Neural cell (in vitro differentiated cells): Measurements from ENCODE around the gene POLN. TPM values are rescaled to one million over a fixed set of nuclear protein-coding genes. Genes with fewer than 3 reads are reported as not detected.

Experiments used
- H2AFZ ChIP-seq: fragments of 200-600, 300-800 bp; sonication (generic), shearing (Covaris generic); 2 replicates; pipeline ENCODE4 v1.6.0; 2014; ENCODE audit warnings: low read depth, mild to moderate bottlenecking, antibody characterized with exemption, low read length, moderate library complexity
- H3F3A ChIP-seq: fragments of 200-600 bp; shearing (Covaris generic); 2 replicates; pipeline ENCODE4 v1.6.1; 2016; ENCODE audit warnings: mild to moderate bottlenecking, moderate library complexity, mixed read lengths, antibody characterized with exemption, low read length; ENCODE audit not compliant: insufficient read depth, poor library complexity, severe bottlenecking
- H3K27ac ChIP-seq: fragments of 200-600, 300-800 bp; sonication (generic), shearing (Covaris generic); 2 replicates; pipeline ENCODE4 v1.5.1; 2014; ENCODE audit warnings: mild to moderate bottlenecking, low read length, moderate library complexity
- H3K27me3 ChIP-seq: fragments of 300-800, 200-600 bp; sonication (generic), shearing (Covaris generic); 2 replicates; pipeline ENCODE4 v1.6.0; 2014; ENCODE audit warnings: mild to moderate bottlenecking, low read depth, low read length, moderate library complexity; ENCODE audit not compliant: insufficient read depth
- H3K36me3 ChIP-seq: fragments of 300-800, 200-600 bp; sonication (generic), shearing (Covaris generic); 2 replicates; pipeline ENCODE4 v1.5.1; 2014; ENCODE audit warnings: mild to moderate bottlenecking, antibody characterized with exemption, low read length, moderate library complexity; ENCODE audit not compliant: insufficient read depth
- H3K4me2 ChIP-seq: fragments of 300-800, 200-600 bp; sonication (generic), shearing (Covaris generic); 2 replicates; pipeline ENCODE4 v1.6.0; 2014; ENCODE audit warnings: mild to moderate bottlenecking, low read length
- H3K4me3 ChIP-seq: fragments of 300-800, 200-600 bp; sonication (generic), shearing (Covaris generic); 2 replicates; pipeline ENCODE4 v1.5.1; 2014; ENCODE audit warnings: mild to moderate bottlenecking, low read length, moderate library complexity
- H3K79me2 ChIP-seq: fragments of 200-600 bp; shearing (Covaris generic); replicated peaks from 2 replicates; pipeline ENCODE4 v1.6.0; 2014; ENCODE audit warnings: mild to moderate bottlenecking, low read length, moderate library complexity; ENCODE audit not compliant: insufficient read depth
- H3K9ac ChIP-seq: fragments of 300-800, 200-600 bp; sonication (generic), shearing (Covaris generic); 2 replicates; pipeline ENCODE4 v1.6.1; 2016; ENCODE audit warnings: mild to moderate bottlenecking, low read length, mixed read lengths
- H3K9me2 ChIP-seq: fragments of 200-600 bp; shearing (Covaris generic); 2 replicates; pipeline ENCODE4 v1.6.1; 2016; ENCODE audit warnings: mild to moderate bottlenecking, low read length, mixed read lengths; ENCODE audit not compliant: insufficient read depth
- H3K9me3 ChIP-seq: fragments of 200-600, 300-800 bp; sonication (generic), shearing (Covaris generic); 2 replicates; pipeline ENCODE4 v1.6.1; 2016; ENCODE audit warnings: mild to moderate bottlenecking, mixed run types, low read length, moderate library complexity, mixed read lengths
- H4K20me1 ChIP-seq: fragments of 200-600 bp; shearing (Covaris generic); 2 replicates; pipeline ENCODE4 v1.6.1; 2016; ENCODE audit warnings: mild to moderate bottlenecking, mixed run types; ENCODE audit not compliant: insufficient read depth
- EP300 ChIP-seq: fragments of 450-650 bp; conservative IDR thresholded peaks from 2 replicates; pipeline ENCODE4 v1.6.1; 2014; ENCODE audit warnings: antibody characterized with exemption, mild to moderate bottlenecking, moderate library complexity; ENCODE audit not compliant: poor library complexity, severe bottlenecking
- EZH2 ChIP-seq: fragments of 200-600, 300-800 bp; shearing (Covaris generic), sonication (generic); IDR thresholded peaks from 2 replicates; pipeline ENCODE4 v1.6.1; 2014; ENCODE audit warnings: antibody characterized with exemption, low read length, borderline replicate concordance, mild to moderate bottlenecking; ENCODE audit not compliant: insufficient read depth, poor library complexity, severe bottlenecking
- MXI1 ChIP-seq: fragments of 450-650 bp; conservative IDR thresholded peaks from 2 replicates; pipeline ENCODE4 v1.6.1; 2014; ENCODE audit warnings: antibody characterized with exemption, mild to moderate bottlenecking; ENCODE audit not compliant: poor library complexity, severe bottlenecking
- POLR2AphosphoS5 ChIP-seq: IDR thresholded peaks from 2 replicates; pipeline ENCODE4 v1.6.1; 2012
- RAD21 ChIP-seq: fragments of 450-650 bp; conservative IDR thresholded peaks from 2 replicates; pipeline ENCODE4 v1.6.1; 2014; ENCODE audit warnings: antibody characterized with exemption, mild to moderate bottlenecking, moderate library complexity
- REST ChIP-seq: IDR thresholded peaks from 2 replicates; pipeline ENCODE4 v1.6.1; 2012; ENCODE audit warnings: borderline replicate concordance
- SMC3 ChIP-seq: fragments of 450-650 bp; conservative IDR thresholded peaks from 2 replicates; pipeline ENCODE4 v1.6.1; 2014; ENCODE audit warnings: antibody characterized with exemption, mild to moderate bottlenecking, moderate library complexity; ENCODE audit not compliant: poor library complexity
- TAF1 ChIP-seq: IDR thresholded peaks from 2 replicates; pipeline ENCODE4 v1.6.1; 2012; ENCODE audit warnings: low read depth
- polyA plus RNA-seq: library from polyadenylated mRNA; depleted of rRNA; stranded (reverse); fragments of >200 nt; gene quantifications from 2 replicates; pipeline ENCODE4 v1.2.3, GENCODE V29; 2014
- TF ChIP-seq, protein P1 (sequence below): fragments of 450-650 bp; IDR thresholded peaks from 2 replicates; pipeline ENCODE4 v1.5.1; 2014; ENCODE audit warnings: antibody characterized with exemption, mild to moderate bottlenecking, moderate library complexity; ENCODE audit not compliant: poor library complexity, severe bottlenecking

POLN gene
- polyA plus RNA-seq, 1 donor from 2014 or later, result 1.1 TPM

- H3K9me3 ChIP-seq, result peaks cover 6% of the 10 kb centered on the region
- H3F3A ChIP-seq, result no peaks in the 10 kb centered on the region
- H2AFZ ChIP-seq, result no peak overlapping the region
- no peaks in the 10 kb centered on the region for H3K27me3 ChIP-seq
- no peaks in the 10 kb centered on the region for H3K79me2 ChIP-seq
- H4K20me1 ChIP-seq, result no peaks in the 10 kb centered on the region
- no peaks in the 10 kb centered on the region for H3K9me2 ChIP-seq
- no peak overlapping the region for H3K4me3 ChIP-seq
- H3K4me2 ChIP-seq, result no peak overlapping the region
- no peak overlapping the region for H3K27ac ChIP-seq
- TF ChIP-seq SMC3, result no peak
- TF ChIP-seq RAD21, result no peak
- no peak for TF ChIP-seq EP300
- TF ChIP-seq POLR2AphosphoS5, result no peak
- no peak for TF ChIP-seq TAF1
- no peak for TF ChIP-seq REST
- no peak for TF ChIP-seq MXI1
- TF ChIP-seq EZH2, result no peak
- TF ChIP-seq, protein P1, sequence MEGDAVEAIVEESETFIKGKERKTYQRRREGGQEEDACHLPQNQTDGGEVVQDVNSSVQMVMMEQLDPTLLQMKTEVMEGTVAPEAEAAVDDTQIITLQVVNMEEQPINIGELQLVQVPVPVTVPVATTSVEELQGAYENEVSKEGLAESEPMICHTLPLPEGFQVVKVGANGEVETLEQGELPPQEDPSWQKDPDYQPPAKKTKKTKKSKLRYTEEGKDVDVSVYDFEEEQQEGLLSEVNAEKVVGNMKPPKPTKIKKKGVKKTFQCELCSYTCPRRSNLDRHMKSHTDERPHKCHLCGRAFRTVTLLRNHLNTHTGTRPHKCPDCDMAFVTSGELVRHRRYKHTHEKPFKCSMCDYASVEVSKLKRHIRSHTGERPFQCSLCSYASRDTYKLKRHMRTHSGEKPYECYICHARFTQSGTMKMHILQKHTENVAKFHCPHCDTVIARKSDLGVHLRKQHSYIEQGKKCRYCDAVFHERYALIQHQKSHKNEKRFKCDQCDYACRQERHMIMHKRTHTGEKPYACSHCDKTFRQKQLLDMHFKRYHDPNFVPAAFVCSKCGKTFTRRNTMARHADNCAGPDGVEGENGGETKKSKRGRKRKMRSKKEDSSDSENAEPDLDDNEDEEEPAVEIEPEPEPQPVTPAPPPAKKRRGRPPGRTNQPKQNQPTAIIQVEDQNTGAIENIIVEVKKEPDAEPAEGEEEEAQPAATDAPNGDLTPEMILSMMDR, result no peak
- no peak overlapping the region for H3K9ac ChIP-seq
- no peaks in the 10 kb centered on the region for H3K36me3 ChIP-seq
Measured at GRCh38 chr4:2103127-2103842, 138.6 kb downstream of the POLN start.

GRCh38 chr4:2102045-2102883 lies 139.7 kb downstream of the POLN start:
- H2AFZ ChIP-seq, result no peak overlapping the region
- H3K36me3 ChIP-seq, result no peaks in the 10 kb centered on the region
- no peaks in the 10 kb centered on the region for H3F3A ChIP-seq

More at GRCh38 chr4:2102045-2102883, 139.7 kb downstream of the POLN start:
- Histone ChIP-seq H3K27ac (no peak overlapping the region), H3K9me2 (no peaks in the 10 kb centered on the region), H3K27me3 (no peaks in the 10 kb centered on the region), H3K9ac (no peak overlapping the region), H3K4me3 (no peak overlapping the region), H3K79me2 (no peaks in the 10 kb centered on the region), H4K20me1 (no peaks in the 10 kb centered on the region), H3K9me3 (peaks cover 6% of the 10 kb centered on the region), H3K4me2 (no peak overlapping the region)
- no peak for TF ChIP-seq RAD21
- no peak for TF ChIP-seq EZH2
- TF ChIP-seq SMC3, result no peak
- no peak for TF ChIP-seq REST
- no peak for TF ChIP-seq EP300
- no peak for TF ChIP-seq MXI1
- no peak for TF ChIP-seq TAF1
- no peak for TF ChIP-seq POLR2AphosphoS5
- TF ChIP-seq, protein P1, result no peak
